Skeletal muscle tissue (tissue), 4 donors: ENCODE measurements around the gene ASIC1. TPM values are rescaled to one million over a fixed set of nuclear protein-coding genes. Genes with fewer than 3 reads are reported as not detected.

Source experiments
- H3K27ac ChIP-seq: one replicate; pipeline ENCODE4 v1.7.0; 2013; ENCODE audit warnings: mild to moderate bottlenecking, low read depth, low read length, inconsistent platforms
- H3K27me3 ChIP-seq, 3 donors: one replicate each; pipeline ENCODE4 v1.7.0; 2013; ENCODE audit warnings: low read length in 3 of 3; ENCODE audit not compliant: control insufficient read depth in 3 of 3, insufficient read depth in 3 of 3
- H3K36me3 ChIP-seq, 3 donors: one replicate each; pipeline ENCODE4 v1.7.0; 2013; ENCODE audit warnings: low read length in 3 of 3; ENCODE audit not compliant: control insufficient read depth in 3 of 3, insufficient read depth in 3 of 3
- H3K4me1 ChIP-seq, 3 donors: one replicate each; pipeline ENCODE4 v1.7.0; 2013; ENCODE audit warnings: low read length in 3 of 3, mild to moderate bottlenecking in 3 of 3; ENCODE audit not compliant: control insufficient read depth in 3 of 3, insufficient read depth in 3 of 3
- H3K4me3 ChIP-seq, 3 donors: one replicate each; pipeline ENCODE4 v1.7.0; 2013; ENCODE audit warnings: low read length in 3 of 3
- H3K9ac ChIP-seq, 3 donors: one replicate each; pipeline ENCODE4 v1.7.0; 2013; ENCODE audit warnings: low read length in 3 of 3, mild to moderate bottlenecking in 3 of 3, moderate library complexity in 2 of 3, low read depth in 1 of 3
- H3K9me3 ChIP-seq, 3 donors: one replicate each; pipeline ENCODE4 v1.7.0; 2013; ENCODE audit warnings: low read length in 3 of 3; ENCODE audit not compliant: control insufficient read depth in 3 of 3
- total RNA-seq: library from RNA; depleted of rRNA; stranded (reverse); fragments of >200 nt; gene quantifications from one replicate; pipeline ENCODE4 v1.2.3, GENCODE V29; 2014
- donor health status: Osteomylitis.

The ASIC1 gene
- total RNA-seq, 1 donor from 2014 or later, result 2.6 TPM

DNA sequence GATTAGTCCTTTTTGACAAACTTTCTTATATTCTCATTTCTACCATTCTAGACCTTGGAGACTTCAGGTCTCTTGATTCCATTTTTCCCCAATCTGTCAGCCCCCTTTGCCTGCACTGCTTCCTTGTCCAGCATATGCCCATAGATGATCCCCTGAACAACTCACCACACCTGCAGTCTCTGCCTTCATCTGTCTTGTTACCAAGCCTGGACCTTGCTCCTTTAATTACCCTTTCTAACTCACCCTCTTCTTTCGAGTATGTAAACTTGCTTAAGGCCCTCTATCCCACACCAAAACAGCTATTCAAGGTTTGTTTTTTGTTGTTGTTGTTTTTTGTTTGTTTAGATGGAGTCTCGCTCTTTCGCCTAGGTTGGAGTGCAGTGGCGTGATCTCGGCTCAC lies 64.2 kb downstream of the ASIC1 start:
- H3K4me1 ChIP-seq, result peaks cover 8 to 21% (median 11%) of the 10 kb centered on the region in 3 donors
- no peaks in the 10 kb centered on the region for H3K27me3 ChIP-seq
- no peak overlapping the region for H3K4me3 ChIP-seq
- no peak overlapping the region for H3K9ac ChIP-seq
- peaks cover 18 to 40% (median 37%) of the 10 kb centered on the region in 3 donors for H3K36me3 ChIP-seq
- H3K27ac ChIP-seq, result no peak overlapping the region
- H3K9me3 ChIP-seq, result no peaks in the 10 kb centered on the region

DNA sequence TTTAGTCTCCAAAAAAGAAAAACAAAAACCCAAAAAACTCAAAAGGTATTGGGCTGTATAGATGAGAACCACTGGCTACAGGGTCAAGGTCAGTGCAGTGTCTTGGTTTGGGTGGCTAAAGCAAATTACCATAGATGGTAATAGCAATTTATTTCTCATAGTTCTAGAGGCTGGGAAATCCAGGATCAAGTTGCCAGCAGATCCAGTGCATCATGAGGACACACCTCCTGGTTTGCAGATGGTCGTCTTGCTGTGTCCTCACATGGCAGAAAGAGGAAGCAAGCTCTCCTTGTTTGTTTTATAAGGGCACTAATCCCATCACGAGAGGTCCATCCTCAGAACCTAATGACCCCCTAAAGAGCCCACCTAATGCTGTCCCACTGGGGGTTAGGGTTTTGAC lies 65.8 kb downstream of the ASIC1 start:
- Histone ChIP-seq H3K27me3 (no peaks in the 10 kb centered on the region), H3K4me1 (peaks cover 2 to 7% (median 4%) of the 10 kb centered on the region in 3 donors), H3K9me3 (no peaks in the 10 kb centered on the region), H3K4me3 (no peak overlapping the region), H3K27ac (no peak overlapping the region), H3K36me3 (peaks cover 29 to 49% (median 47%) of the 10 kb centered on the region in 3 donors), H3K9ac (no peak overlapping the region)

DNA sequence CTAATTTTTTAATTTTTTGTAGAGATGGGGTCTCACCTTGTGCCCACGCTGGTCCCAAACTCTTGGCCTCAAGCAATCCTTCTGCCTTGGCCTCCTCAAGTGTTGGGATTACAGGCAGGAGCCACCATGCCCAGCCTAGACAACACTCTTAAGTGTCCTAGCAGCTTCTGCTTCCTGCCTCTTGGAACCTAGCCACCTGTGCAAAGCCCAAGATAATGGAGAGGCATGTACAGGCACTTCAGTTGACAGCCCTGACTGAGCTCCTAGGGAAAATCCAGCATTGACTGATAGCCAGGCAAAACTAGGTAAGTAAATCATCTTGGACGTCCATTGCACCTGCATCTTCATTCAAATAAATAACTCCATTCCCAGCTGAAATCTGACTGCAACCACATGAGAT lies 70.2 kb downstream of the ASIC1 start:
- H3K36me3 ChIP-seq, result peaks cover 33 to 42% (median 33%) of the 10 kb centered on the region in 3 donors
- no peak overlapping the region for H3K4me3 ChIP-seq
- H3K9ac ChIP-seq, result no peak overlapping the region
- no peaks in the 10 kb centered on the region for H3K27me3 ChIP-seq
- no peaks in the 10 kb centered on the region for H3K4me1 ChIP-seq
- no peaks in the 10 kb centered on the region for H3K9me3 ChIP-seq
- H3K27ac ChIP-seq, result no peak overlapping the region

DNA sequence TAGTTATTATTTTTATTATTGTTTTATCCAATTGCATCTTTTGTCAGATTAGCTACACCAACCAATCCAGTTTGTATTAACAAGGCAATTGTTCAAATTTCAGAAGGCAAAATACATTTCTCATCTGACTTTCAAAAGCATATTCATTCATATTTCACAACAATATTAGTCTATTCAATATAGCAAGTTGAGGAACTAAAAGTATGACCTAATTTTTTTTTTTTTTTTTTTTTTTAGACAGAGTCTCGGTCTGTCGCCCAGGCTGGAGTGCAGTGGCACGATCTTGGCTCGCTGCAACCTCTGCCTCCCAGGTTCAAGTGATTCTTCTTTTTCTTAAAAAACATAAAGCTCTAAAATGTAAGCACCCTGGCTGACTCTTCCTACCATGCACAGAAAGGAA lies 71.9 kb downstream of the ASIC1 start:
- Histone ChIP-seq H3K4me1 (no peaks in the 10 kb centered on the region), H3K9ac (peak overlapping the region in 1 of 3 donors; percentile 25), H3K4me3 (no peak overlapping the region), H3K36me3 (peaks cover 34 to 40% (median 36%) of the 10 kb centered on the region in 3 donors), H3K27me3 (no peaks in the 10 kb centered on the region), H3K9me3 (no peaks in the 10 kb centered on the region), H3K27ac (no peak overlapping the region)

DNA sequence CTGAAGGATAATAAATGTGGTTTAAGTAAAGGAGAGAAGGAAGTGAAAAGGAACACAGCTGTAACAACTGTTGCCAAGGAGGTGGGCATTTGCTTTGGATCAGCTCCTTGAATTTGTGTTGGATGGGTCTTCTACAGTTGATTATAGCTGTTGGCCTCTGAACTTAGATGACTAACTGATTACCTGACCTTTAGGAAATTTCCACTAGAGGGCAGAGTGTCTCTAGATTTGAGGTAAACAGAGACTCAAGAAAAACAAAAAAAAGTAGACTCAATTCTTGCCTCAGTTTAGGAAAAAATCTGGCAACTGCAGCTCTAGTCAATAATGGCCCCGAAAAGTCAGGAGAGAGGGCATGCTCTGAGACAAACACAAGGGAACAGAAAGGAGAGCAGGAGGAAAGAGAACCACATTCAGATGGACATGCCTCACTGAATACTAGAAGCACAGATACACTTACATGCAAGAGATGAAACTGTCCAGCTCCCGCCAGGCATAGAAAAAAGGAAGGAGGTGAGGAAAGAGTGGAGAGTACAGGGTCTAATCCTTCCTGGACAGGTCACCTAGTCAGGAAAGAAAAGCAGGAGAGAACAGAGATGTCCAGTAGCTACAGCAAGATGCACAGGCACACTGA lies 75.2 kb downstream of the ASIC1 start:
- Histone ChIP-seq H3K27ac (no peak overlapping the region), H3K9ac (no peak overlapping the region), H3K27me3 (no peaks in the 10 kb centered on the region), H3K9me3 (no peaks in the 10 kb centered on the region), H3K4me1 (no peaks in the 10 kb centered on the region), H3K4me3 (no peak overlapping the region), H3K36me3 (peaks cover 28 to 41% (median 36%) of the 10 kb centered on the region in 3 donors)

Other genes starting within 250 kb of the ASIC1 start
- 19.3 TPM for gene NCKAP5L, start 229.2 kb upstream of the ASIC1 start, total RNA-seq
- 6.8 TPM for gene BCDIN3D, start 214.5 kb upstream of the ASIC1 start, total RNA-seq
- gene FAIM2, start 153.7 kb upstream of the ASIC1 start, total RNA-seq, result 1.6 TPM
- not detected for gene AQP2, start 106.9 kb upstream of the ASIC1 start, total RNA-seq
- gene AQP5, start 95.7 kb upstream of the ASIC1 start, total RNA-seq, result 1.0 TPM
- 0.52 TPM for gene AQP6, start 84.6 kb upstream of the ASIC1 start, total RNA-seq
- gene RACGAP1, start 32.1 kb upstream of the ASIC1 start, total RNA-seq, result 23.5 TPM
- 19.3 TPM for gene SMARCD1, start 27.7 kb downstream of the ASIC1 start, total RNA-seq
- gene GPD1, start 46.4 kb downstream of the ASIC1 start, total RNA-seq, result 104 TPM
- 37.1 TPM for gene COX14, start 54.6 kb downstream of the ASIC1 start, total RNA-seq
- gene CERS5, start 109.8 kb downstream of the ASIC1 start, total RNA-seq, result 43.8 TPM
- 54.3 TPM for gene LIMA1, start 225.9 kb downstream of the ASIC1 start, total RNA-seq